ENCODE data around the gene NELL2. TPM values are rescaled to one million over a fixed set of nuclear protein-coding genes. Genes with fewer than 3 reads are reported as not detected.

NELL2 gene
- total and polyA plus RNA-seq, 9 of the 15 experiments (the other 6 are each of a cell fraction or from before 2014, with no cell fraction given): 0.32 to 1.1 (median 0.53) TPM

- TF ChIP-seq NCOR1 (IDR thresholded peaks at IDR 0.05) (no peak), NRF1 (conservative IDR thresholded peaks at IDR 0.05 in 1 of 2, IDR thresholded peaks at IDR 0.05 in 1 of 2) (no peak)
These were observed 371.3 kb downstream of the NELL2 start (continued) for GRCh38 chr12:44504799-44505198.

- Histone ChIP-seq H3K4me2 (ENCODE audit: insufficient read depth, low read length) (no peak overlapping the region), H3K9me1 (ENCODE audit: control insufficient read depth, insufficient read depth, low read length) (no peaks in the 10 kb centered on the region), H3K9ac (ENCODE audit: insufficient read depth in 1 of 2, low read depth in 2 of 2, low read length in 2 of 2) (no peak overlapping the region), H2AFZ (ENCODE audit: low read depth, low read length) (no peak overlapping the region), H3K79me2 (ENCODE audit: control insufficient read depth, insufficient read depth, low read length) (no peaks in the 10 kb centered on the region), H3K4me3 (no peak overlapping the region), H3K9me3 (replicated peaks; ENCODE audit: control insufficient read depth, insufficient read depth, low read depth, low read length) (no peaks in the 10 kb centered on the region; the same call in none of the 2 replicates), H4K20me1 (replicated peaks; ENCODE audit: control insufficient read depth, insufficient read depth, low read length) (no peaks in the 10 kb centered on the region), H3K27me3 (ENCODE audit: control insufficient read depth in 2 of 2, insufficient read depth in 2 of 2, low read length in 2 of 2) (no peaks in the 10 kb centered on the region), H3K27ac (ENCODE audit: extremely low read depth, low read depth, low read length) (no peak overlapping the region), H3K36me3 (ENCODE audit: control insufficient read depth, insufficient read depth, low read length) (no peaks in the 10 kb centered on the region), H3K4me1 (replicated peaks in 1 of 2; ENCODE audit: control insufficient read depth in 2 of 2, insufficient read depth in 2 of 2, low read length in 2 of 2) (no peaks in the 10 kb centered on the region)
- DNase-seq (ENCODE audit: extremely low read depth in 1 of 4, low spot score in 3 of 4): no peak
- FAIRE-seq: no peak
- no peak for ATAC-seq
- no TSS peak for BruUV-seq (replicated peaks)
- POLR2A ChIA-PET: no interaction called here
- TF ChIP-seq NR2C2 (CRISPR knock-in tag; IDR thresholded peaks at IDR 0.05): no peak
- no peak for TF ChIP-seq NR2C2 (tag; IDR thresholded peaks at IDR 0.05)
- no peak for TF ChIP-seq SETDB1 (IDR thresholded peaks at IDR 0.05; ENCODE audit: low read length)
- no peak for TF ChIP-seq HEY1 (CRISPR knock-in tag; IDR thresholded peaks at IDR 0.05; ENCODE audit: borderline replicate concordance)
- no peak for TF ChIP-seq RB1 (IDR thresholded peaks at IDR 0.05; ENCODE audit: low read depth)
- TF ChIP-seq NUFIP1 (IDR thresholded peaks at IDR 0.05; ENCODE audit: partially characterized antibody): no peak
- no peak for TF ChIP-seq PHTF2 (CRISPR knock-in tag; IDR thresholded peaks at IDR 0.05)
- TF ChIP-seq FOXJ2 (tag; IDR thresholded peaks at IDR 0.05): no peak
- no peak for TF ChIP-seq IFI16 (CRISPR knock-in tag; IDR thresholded peaks at IDR 0.05)
- TF ChIP-seq HDAC3 (IDR thresholded peaks at IDR 0.05; ENCODE audit: borderline replicate concordance, partially characterized antibody): no peak
- no peak for TF ChIP-seq FOXA3 (CRISPR knock-in tag; conservative IDR thresholded peaks at IDR 0.05 in 1 of 2, IDR thresholded peaks at IDR 0.05 in 1 of 2)
- TF ChIP-seq NCOR1 (IDR thresholded peaks at IDR 0.05): no peak
- TF ChIP-seq ILK (tag; IDR thresholded peaks at IDR 0.05; ENCODE audit: borderline replicate concordance, low read depth): no peak
- in situ Hi-C loops (cut with MboI): no loop called here
- CTCF ChIA-PET (ENCODE audit: low intra/inter-chr PET ratio): no interaction called here
- intact Hi-C loops (cut with micrococcal nuclease): no loop called here
These were observed 372.8 kb downstream of the NELL2 start for GRCh38 chr12:44503329-44503728.

Data from K562 (cell line).